ENCODE data around the gene HMG20B.
"Not testable (repeated sequence)": the region's sequence is repeated elsewhere in the genome, so short reads cannot be mapped to it uniquely, and the experiment has no call there.

The HMG20B gene

DNA sequence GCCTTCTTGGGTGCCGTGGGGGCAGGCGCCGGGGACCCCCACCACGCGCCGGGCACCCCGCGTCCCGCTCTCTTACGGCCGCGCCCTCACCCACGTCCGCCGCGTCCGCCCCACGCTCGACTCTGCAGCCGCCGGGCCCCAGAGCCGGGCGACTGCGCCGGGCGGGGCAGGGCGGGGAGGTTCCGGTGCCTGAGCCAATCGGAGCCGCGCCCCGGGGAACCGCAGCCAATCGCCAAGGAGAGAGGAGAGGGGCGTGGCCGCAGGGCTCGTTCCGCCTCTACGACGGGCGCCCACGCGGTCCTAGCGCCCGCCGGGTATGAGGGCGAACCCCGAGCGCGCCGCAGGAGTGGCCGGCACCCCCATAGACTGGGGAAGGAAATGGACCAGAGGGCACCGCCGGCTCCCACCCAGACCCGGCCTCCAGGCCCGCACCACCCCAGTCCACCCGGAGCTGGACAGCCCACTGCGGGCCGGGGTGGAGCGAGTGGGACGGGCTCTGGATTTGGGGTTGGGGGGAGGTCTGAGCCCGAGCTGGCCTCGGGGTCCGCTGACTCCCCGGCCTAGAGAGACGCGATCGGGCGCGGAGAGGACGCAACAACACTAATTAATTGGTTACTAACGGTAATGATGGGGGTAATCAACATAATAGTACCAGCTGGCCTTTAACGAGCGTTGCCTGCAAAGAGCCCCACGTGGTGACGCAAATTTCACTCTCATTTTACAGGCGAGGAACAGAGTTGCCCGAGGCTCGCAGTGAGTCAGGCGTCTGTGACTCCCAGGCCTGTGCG, 15.1 kb upstream of the HMG20B start, which contains the start of gene MFSD12:
TSS of gene MFSD12 (minus strand) at position 126 of the 788 bp plus-strand sequence. CDS start 183 bp downstream, outside the sequence.
- H3K4me3 ChIP-seq (ENCODE audit: low read depth, low read length) = peak within 1 kb of the TSS; percentile 87
- TF ChIP-seq, protein P1, sequence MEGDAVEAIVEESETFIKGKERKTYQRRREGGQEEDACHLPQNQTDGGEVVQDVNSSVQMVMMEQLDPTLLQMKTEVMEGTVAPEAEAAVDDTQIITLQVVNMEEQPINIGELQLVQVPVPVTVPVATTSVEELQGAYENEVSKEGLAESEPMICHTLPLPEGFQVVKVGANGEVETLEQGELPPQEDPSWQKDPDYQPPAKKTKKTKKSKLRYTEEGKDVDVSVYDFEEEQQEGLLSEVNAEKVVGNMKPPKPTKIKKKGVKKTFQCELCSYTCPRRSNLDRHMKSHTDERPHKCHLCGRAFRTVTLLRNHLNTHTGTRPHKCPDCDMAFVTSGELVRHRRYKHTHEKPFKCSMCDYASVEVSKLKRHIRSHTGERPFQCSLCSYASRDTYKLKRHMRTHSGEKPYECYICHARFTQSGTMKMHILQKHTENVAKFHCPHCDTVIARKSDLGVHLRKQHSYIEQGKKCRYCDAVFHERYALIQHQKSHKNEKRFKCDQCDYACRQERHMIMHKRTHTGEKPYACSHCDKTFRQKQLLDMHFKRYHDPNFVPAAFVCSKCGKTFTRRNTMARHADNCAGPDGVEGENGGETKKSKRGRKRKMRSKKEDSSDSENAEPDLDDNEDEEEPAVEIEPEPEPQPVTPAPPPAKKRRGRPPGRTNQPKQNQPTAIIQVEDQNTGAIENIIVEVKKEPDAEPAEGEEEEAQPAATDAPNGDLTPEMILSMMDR (IDR thresholded peaks at IDR 0.05; ENCODE audit: low read depth, low read length) = no peak

DNA sequence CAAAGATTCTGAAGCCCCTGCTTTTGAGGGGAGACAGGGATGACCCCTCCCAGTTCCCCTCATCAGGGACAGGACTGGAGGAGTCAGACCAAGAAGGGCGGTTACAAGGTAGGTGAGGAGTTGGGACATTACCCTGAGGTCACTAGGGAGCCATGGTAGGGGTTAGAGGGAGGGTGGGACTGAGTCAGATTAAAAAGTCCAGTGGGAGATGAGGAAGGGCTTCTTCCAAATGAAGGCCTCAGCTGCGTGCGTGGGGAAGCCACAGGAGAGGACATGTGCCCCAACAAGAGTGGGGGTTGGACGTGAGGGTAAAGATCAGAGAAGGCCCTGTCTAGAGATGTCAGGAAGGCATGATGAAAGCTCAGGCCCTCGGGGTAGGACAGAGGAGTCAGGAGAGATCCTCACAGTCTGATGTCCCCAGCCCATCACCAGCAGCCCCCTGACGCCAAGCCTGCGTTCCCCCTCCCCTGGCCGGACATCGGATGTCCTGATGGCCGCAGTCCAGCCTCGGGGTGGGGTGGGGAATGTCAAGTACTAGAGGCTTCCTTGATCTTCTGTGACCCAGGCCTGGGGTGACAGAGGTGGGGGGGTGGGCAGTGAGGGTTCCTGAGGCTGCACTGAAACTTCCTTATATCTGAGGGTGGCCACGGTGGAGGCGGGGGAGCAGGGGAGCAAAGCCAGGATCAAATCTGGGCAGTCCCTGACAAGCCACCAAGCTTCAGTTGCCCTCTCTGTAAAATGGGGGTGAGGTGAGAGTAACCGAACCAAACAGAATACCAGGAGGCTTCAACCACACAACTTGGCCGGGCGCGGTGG, 8.8 kb upstream of the HMG20B start:
- TF ChIP-seq, protein P1 (IDR thresholded peaks at IDR 0.05; ENCODE audit: low read depth, low read length) = no peak
- H3K4me3 ChIP-seq (ENCODE audit: low read depth, low read length) = no peak overlapping the region

DNA sequence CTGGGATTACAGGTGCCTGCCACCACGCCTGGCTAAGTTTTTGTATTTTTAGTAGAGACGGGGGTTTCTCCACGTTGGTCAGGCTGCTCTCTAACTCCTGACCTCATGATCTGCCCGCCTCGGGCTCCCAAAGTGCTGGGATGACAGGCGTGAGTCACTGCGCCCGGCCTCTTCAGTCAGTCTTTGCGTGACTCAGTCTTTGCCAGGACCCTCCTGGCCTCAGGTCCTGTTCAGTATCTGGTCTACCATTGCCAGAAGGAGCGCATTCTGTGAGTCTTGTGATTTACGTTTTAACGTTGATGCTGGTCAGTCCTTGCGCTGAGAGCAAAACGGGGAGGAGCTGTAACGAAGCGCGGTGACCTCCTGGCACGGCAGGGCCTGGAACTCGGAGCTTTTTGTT, 7.6 kb upstream of the HMG20B start:
- no peak overlapping the region for H3K4me3 ChIP-seq (ENCODE audit: low read depth, low read length)
- TF ChIP-seq, protein P1 (IDR thresholded peaks at IDR 0.05; ENCODE audit: low read depth, low read length) = no peak

DNA sequence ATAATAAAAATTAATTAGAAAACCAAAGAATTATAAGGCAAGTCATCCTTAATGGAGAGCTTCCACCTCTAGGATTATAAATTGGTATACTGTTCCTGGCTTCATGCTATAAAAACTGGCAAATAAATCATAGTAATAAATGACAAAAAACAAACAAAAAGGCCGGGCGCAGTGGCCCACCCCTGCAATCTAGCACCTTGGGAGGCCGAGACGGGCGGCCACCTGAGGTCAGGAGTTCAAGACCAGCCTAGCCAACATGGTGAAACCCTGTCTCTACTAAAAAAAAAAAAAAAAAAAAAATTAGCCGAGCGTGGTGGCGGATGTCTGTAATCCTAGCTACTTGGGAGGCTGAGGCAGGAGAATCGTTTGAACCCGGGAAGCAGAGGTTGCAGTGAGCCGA, 2.7 kb upstream of the HMG20B start:
- H3K4me3 ChIP-seq (ENCODE audit: low read depth, low read length) = not testable (repeated sequence)

DNA sequence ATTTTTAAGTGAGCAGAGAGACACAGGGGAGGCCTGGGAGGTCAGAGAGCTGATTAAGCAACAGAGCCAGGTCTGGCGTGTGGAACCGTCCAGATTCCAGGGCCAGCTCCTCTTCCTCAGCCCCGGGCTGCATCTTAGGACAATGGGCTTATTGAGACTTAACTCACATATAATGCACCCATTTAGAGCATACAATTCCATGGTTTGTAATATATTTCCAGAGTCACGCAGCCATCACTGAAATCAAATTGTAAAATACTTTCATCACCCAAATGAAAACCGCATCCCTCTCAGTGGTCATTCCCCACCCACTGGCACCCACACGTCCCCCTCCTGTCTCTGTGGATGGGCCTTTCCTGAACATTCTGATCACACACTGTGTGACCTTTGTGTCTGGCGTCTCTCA, 2.1 kb upstream of the HMG20B start:
- TF ChIP-seq, protein P1 (IDR thresholded peaks at IDR 0.05; ENCODE audit: low read depth, low read length) = no peak
- no peak overlapping the region for H3K4me3 ChIP-seq (ENCODE audit: low read depth, low read length)

DNA sequence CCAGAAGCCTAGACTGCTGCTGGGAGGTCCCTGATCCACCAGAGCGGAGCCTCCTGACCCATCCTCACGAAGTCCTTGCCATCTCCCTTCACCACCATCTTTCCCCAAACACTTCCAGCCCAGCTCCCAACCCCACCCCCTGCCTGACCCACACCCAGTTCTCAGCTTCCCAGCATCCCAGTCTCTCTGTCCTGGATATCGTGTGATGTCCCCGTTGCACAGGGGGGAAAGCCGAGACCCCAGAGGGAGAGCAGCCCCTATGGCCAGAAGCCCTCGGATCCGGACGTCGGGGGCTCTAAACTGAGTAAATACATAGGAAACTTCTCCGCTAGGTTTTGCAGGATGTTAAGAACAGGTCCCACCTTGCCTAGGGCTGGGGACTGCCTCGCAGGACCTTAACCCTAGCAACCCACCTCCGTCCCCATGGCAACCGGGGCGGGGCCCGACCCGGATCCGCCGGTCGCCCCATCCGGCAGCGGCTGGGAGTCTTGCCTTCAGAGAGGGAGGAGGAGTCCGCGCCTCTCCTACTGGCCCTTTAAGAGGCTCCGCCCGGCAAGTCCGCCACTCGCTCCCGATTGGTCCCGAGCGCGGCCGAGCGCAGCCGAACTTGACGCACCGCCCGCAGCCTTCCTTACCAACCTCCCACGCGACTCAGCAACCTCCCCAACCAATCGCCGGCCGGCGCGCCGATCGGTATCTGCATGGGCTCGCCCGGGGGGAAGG, 451 bp upstream of the HMG20B start:
- H3K4me3 ChIP-seq (ENCODE audit: low read depth, low read length) = peak overlapping the region; percentile 68
- TF ChIP-seq, protein P1 (IDR thresholded peaks at IDR 0.05; ENCODE audit: low read depth, low read length) = no peak

DNA sequence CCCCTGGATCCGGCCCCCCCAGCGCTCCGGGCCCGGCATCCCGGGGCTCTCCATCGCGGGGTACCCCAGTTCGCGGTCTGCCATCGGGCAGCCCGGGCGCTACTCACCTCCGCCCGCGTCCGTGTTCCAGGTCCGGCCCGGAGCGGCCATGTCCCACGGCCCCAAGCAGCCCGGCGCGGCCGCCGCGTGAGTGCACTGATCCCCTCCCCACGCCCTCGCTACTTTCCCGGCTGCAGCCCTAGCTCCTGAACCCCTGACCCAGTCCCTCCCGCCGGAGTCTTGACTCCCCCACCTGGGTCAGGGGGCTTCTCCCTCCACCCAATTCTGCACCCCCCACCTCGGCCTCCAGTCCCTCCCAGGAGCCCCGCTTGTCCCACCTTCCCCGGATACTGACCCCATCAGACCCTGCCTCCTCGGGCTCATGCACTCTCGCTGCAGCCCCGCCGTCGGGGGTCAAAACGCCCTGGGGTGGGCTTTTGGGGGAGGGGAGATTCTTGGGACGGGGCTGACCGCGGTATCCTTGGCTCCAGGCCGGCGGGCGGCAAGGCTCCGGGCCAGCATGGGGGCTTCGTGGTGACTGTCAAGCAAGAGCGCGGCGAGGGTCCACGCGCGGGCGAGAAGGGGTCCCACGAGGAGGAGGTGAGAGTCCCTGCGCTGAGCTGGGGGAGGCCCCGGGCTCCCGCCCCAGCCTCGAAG, 566 bp downstream of the HMG20B start:
- TF ChIP-seq, protein P1 (IDR thresholded peaks at IDR 0.05; ENCODE audit: low read depth, low read length) = no peak

More for the DNA sequence above, 566 bp downstream of the HMG20B start:
- peak overlapping the region; percentile 91 for H3K4me3 ChIP-seq (ENCODE audit: low read depth, low read length)
